Activated CD8-positive, alpha-beta memory T cell treated with anti-CD3 and anti-CD28 coated beads, Interleukin-2, amount 10 ng/mL, durations not matched to agents 7 days and 5 days (primary cell): ENCODE measurements around the gene SUN2. TPM values are rescaled to one million over a fixed set of nuclear protein-coding genes. Genes with fewer than 3 reads are reported as not detected.

Experiments
- ATAC-seq: fragments of 150-1000 bp; cut with Tn5 transposase; one replicate; pipeline ENCODE4 v1.10.0; 2021; ENCODE audit warnings: moderate library complexity
- CTCF ChIA-PET: fragments of 350-600 bp; sonication (Branson Sonifier 250); formaldehyde crosslinking; loops from one replicate; lab custom pipeline; 2021; ENCODE audit warnings: antibody characterized with exemption; lab: Charles Lee
- DNase-seq: peaks from one replicate; pipeline ENCODE4 v3.0.0-alpha.2; 2020
- H3K27ac Mint-ChIP-seq: one replicate; pipeline ENCODE4 v1.8.0; 2021; ENCODE audit warnings: mild to moderate bottlenecking, mixed read lengths
- H3K27me3 Mint-ChIP-seq: one replicate; pipeline ENCODE4 v1.8.0; 2021; ENCODE audit warnings: mixed read lengths
- H3K36me3 Mint-ChIP-seq: one replicate; pipeline ENCODE4 v1.8.0; 2021; ENCODE audit warnings: mild to moderate bottlenecking, mixed read lengths
- H3K4me1 Mint-ChIP-seq: one replicate; pipeline ENCODE4 v1.8.0; 2021; ENCODE audit warnings: mixed read lengths
- H3K4me3 Mint-ChIP-seq: one replicate; pipeline ENCODE4 v1.8.0; 2021; ENCODE audit warnings: mild to moderate bottlenecking, moderate library complexity, mixed read lengths
- H3K9me3 Mint-ChIP-seq: one replicate; pipeline ENCODE4 v1.8.0; 2022; ENCODE audit warnings: low read depth, mixed read lengths
- total RNA-seq, 2 experiments: library from RNA; stranded (reverse); gene quantifications; one replicate each; pipeline ENCODE4 v1.2.3, GENCODE V29; 2021

Gene SUN2
- total RNA-seq, 2 experiments from 2014 or later, result 320 to 412 TPM

- no peak for ATAC-seq
- Mint-ChIP-seq H3K9me3 (no peaks in the 10 kb centered on the region), H3K4me1 (peaks cover 31% of the 10 kb centered on the region), H3K27me3 (no peaks in the 10 kb centered on the region), H3K4me3 (no peak overlapping the region), H3K27ac (peak overlapping the region; percentile 65), H3K36me3 (peaks cover 49% of the 10 kb centered on the region)
- no peak for DNase-seq
- CTCF ChIA-PET, result interaction anchor here (0.8 to 4.0 kb wide), 11 partner anchors 9 to 39 kb away, joined by 3 to 28 read pairs (median 7); partner anchors contain the start of gene GTPBP1
These were observed 21.2 kb downstream of the SUN2 start for GRCh38 chr22:38734421-38735100.

- no peaks in the 10 kb centered on the region for H3K27me3 Mint-ChIP-seq
- H3K4me1 Mint-ChIP-seq, result peaks cover 31% of the 10 kb centered on the region
- ATAC-seq (peak; percentile 13), DNase-seq (no peak)
- H3K4me3 Mint-ChIP-seq, result no peak overlapping the region
- CTCF ChIA-PET, result interaction anchor here (0.8 to 4.0 kb wide), 14 partner anchors 9 to 118 kb away, joined by 3 to 28 read pairs (median 6); partner anchors contain the start of genes GTPBP1 and TOMM22
- peak overlapping the region; percentile 65 for H3K27ac Mint-ChIP-seq
- H3K36me3 Mint-ChIP-seq, result peaks cover 44% of the 10 kb centered on the region
- no peaks in the 10 kb centered on the region for H3K9me3 Mint-ChIP-seq
These were observed 21.9 kb downstream of the SUN2 start for GRCh38 chr22:38733724-38734381.

- CTCF ChIA-PET, result interaction anchor here (0.7 to 4.0 kb wide), 10 partner anchors 10 to 136 kb away, joined by 3 to 28 read pairs (median 6); partner anchors contain the start of genes GTPBP1 and TOMM22
- H3K27me3 Mint-ChIP-seq, result no peaks in the 10 kb centered on the region
- DNase-seq, result peak; percentile 70
- peaks cover 28% of the 10 kb centered on the region for H3K4me1 Mint-ChIP-seq
- no peaks in the 10 kb centered on the region for H3K9me3 Mint-ChIP-seq
- H3K27ac Mint-ChIP-seq, result peak overlapping the region; percentile 65
- peaks cover 43% of the 10 kb centered on the region for H3K36me3 Mint-ChIP-seq
- ATAC-seq, result peak; percentile 64
- H3K4me3 Mint-ChIP-seq, result no peak overlapping the region
These were observed 22.5 kb downstream of the SUN2 start for GRCh38 chr22:38733329-38733723.

- H3K27me3 Mint-ChIP-seq, result no peaks in the 10 kb centered on the region
- CTCF ChIA-PET, result interaction anchor here (1.5 to 4.0 kb wide), 5 partner anchors 9 to 137 kb away, joined by 4 to 28 read pairs (median 23); partner anchors contain the start of gene GTPBP1
These were observed 23.5 kb downstream of the SUN2 start for GRCh38 chr22:38732251-38732815.

GRCh38 chr22:38731703-38732161 is 24.1 kb downstream of the SUN2 start:
- no peak for ATAC-seq
- peaks cover 15% of the 10 kb centered on the region for H3K4me1 Mint-ChIP-seq
- no peaks in the 10 kb centered on the region for H3K27me3 Mint-ChIP-seq
- H3K36me3 Mint-ChIP-seq, result peaks cover 40% of the 10 kb centered on the region
- H3K27ac Mint-ChIP-seq, result peak overlapping the region; percentile 52
- no peak for DNase-seq
- no peak overlapping the region for H3K4me3 Mint-ChIP-seq
- CTCF ChIA-PET, result interaction anchor here (1.2 to 4.0 kb wide), 5 partner anchors 8 to 138 kb away, joined by 3 to 28 read pairs (median 23); no protein-coding TSS in a partner anchor
- H3K9me3 Mint-ChIP-seq, result no peaks in the 10 kb centered on the region

More at GRCh38 chr22:38732251-38732815, 23.5 kb downstream of the SUN2 start:
- Mint-ChIP-seq H3K9me3 (no peaks in the 10 kb centered on the region), H3K4me3 (no peak overlapping the region), H3K4me1 (peaks cover 19% of the 10 kb centered on the region), H3K36me3 (peaks cover 39% of the 10 kb centered on the region), H3K27ac (peak overlapping the region; percentile 52)
- ATAC-seq (no peak), DNase-seq (no peak)

GRCh38 chr22:38730411-38730871 is 25.4 kb downstream of the SUN2 start:
- CTCF ChIA-PET, result interaction anchor here (1.3 kb wide), 1 partner anchor 22 kb away, joined by 4 read pairs; no protein-coding TSS in a partner anchor
- H3K9me3 Mint-ChIP-seq, result no peaks in the 10 kb centered on the region
- DNase-seq (no peak), ATAC-seq (no peak)
- H3K27ac Mint-ChIP-seq, result no peak overlapping the region
- no peaks in the 10 kb centered on the region for H3K27me3 Mint-ChIP-seq
- peaks cover 10% of the 10 kb centered on the region for H3K4me1 Mint-ChIP-seq
- peaks cover 47% of the 10 kb centered on the region for H3K36me3 Mint-ChIP-seq
- no peak overlapping the region for H3K4me3 Mint-ChIP-seq

GRCh38 chr22:38729946-38730345 is 25.9 kb downstream of the SUN2 start:
- DNase-seq (no peak), ATAC-seq (no peak)
- Mint-ChIP-seq H3K36me3 (peaks cover 48% of the 10 kb centered on the region), H3K27me3 (no peaks in the 10 kb centered on the region), H3K4me1 (peaks cover 6% of the 10 kb centered on the region), H3K27ac (no peak overlapping the region), H3K9me3 (no peaks in the 10 kb centered on the region), H3K4me3 (no peak overlapping the region)
- CTCF ChIA-PET, result interaction anchor here (0.8 to 1.3 kb wide), 3 partner anchors 12 to 22 kb away, joined by 3 to 4 read pairs (median 3); no protein-coding TSS in a partner anchor

- Mint-ChIP-seq H3K4me1 (peaks cover 2% of the 10 kb centered on the region), H3K27me3 (no peaks in the 10 kb centered on the region), H3K27ac (peak overlapping the region; percentile 18), H3K4me3 (no peak overlapping the region), H3K9me3 (no peaks in the 10 kb centered on the region), H3K36me3 (peaks cover 49% of the 10 kb centered on the region)
- ATAC-seq, result no peak
- CTCF ChIA-PET, result interaction anchor here (0.8 to 1.3 kb wide), 3 partner anchors 11 to 23 kb away, joined by 3 to 4 read pairs (median 3); no protein-coding TSS in a partner anchor
- no peak for DNase-seq
These were observed 26.7 kb downstream of the SUN2 start for GRCh38 chr22:38728871-38729796.

- Mint-ChIP-seq H3K36me3 (peaks cover 56% of the 10 kb centered on the region), H3K4me1 (no peaks in the 10 kb centered on the region), H3K27me3 (no peaks in the 10 kb centered on the region), H3K9me3 (no peaks in the 10 kb centered on the region), H3K27ac (no peak overlapping the region), H3K4me3 (no peak overlapping the region)
- no peak for DNase-seq
- ATAC-seq, result no peak
- CTCF ChIA-PET, result no interaction called here
These were observed 28.0 kb downstream of the SUN2 start for GRCh38 chr22:38727530-38728451.

GRCh38 chr22:38727123-38727522 is 28.7 kb downstream of the SUN2 start:
- Mint-ChIP-seq H3K4me1 (no peaks in the 10 kb centered on the region), H3K27ac (no peak overlapping the region), H3K9me3 (no peaks in the 10 kb centered on the region), H3K27me3 (no peaks in the 10 kb centered on the region), H3K4me3 (no peak overlapping the region), H3K36me3 (peaks cover 60% of the 10 kb centered on the region)
- DNase-seq (no peak), ATAC-seq (no peak)
- CTCF ChIA-PET, result no interaction called here

- Mint-ChIP-seq H3K4me1 (no peaks in the 10 kb centered on the region), H3K4me3 (no peak overlapping the region), H3K27me3 (no peaks in the 10 kb centered on the region), H3K36me3 (peaks cover 67% of the 10 kb centered on the region), H3K9me3 (no peaks in the 10 kb centered on the region), H3K27ac (no peak overlapping the region)
- DNase-seq (no peak), ATAC-seq (no peak)
- CTCF ChIA-PET, result interaction anchor here (1.2 to 4.6 kb wide), 5 partner anchors 7 to 139 kb away, joined by 3 to 28 read pairs (median 4); no protein-coding TSS in a partner anchor
These were observed 29.7 kb downstream of the SUN2 start for GRCh38 chr22:38725900-38726655.
